Measurements from ENCODE around the gene CHN2.

DNA sequence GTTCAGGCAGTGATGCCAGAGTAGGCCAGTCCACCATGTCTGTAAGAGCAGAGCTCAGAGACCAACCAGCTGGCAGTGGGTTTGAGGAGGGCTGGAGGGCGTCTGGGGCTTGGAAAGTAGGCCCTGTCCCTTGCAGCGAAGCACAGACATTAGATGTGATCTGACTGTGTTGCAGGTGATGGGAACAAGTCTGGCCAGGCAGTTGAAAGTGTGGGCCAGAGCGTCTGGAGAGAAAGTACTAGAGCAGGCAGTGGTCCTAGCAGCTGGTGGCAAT is 53.3 kb downstream of the CHN2 start:
- TF ChIP-seq, protein P1, sequence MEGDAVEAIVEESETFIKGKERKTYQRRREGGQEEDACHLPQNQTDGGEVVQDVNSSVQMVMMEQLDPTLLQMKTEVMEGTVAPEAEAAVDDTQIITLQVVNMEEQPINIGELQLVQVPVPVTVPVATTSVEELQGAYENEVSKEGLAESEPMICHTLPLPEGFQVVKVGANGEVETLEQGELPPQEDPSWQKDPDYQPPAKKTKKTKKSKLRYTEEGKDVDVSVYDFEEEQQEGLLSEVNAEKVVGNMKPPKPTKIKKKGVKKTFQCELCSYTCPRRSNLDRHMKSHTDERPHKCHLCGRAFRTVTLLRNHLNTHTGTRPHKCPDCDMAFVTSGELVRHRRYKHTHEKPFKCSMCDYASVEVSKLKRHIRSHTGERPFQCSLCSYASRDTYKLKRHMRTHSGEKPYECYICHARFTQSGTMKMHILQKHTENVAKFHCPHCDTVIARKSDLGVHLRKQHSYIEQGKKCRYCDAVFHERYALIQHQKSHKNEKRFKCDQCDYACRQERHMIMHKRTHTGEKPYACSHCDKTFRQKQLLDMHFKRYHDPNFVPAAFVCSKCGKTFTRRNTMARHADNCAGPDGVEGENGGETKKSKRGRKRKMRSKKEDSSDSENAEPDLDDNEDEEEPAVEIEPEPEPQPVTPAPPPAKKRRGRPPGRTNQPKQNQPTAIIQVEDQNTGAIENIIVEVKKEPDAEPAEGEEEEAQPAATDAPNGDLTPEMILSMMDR (IDR thresholded peaks at IDR 0.05): no peak
- TF ChIP-seq POLR2A (IDR thresholded peaks at IDR 0.05): no peak

Measured in transverse colon (tissue), 3 donors.